Measurements from ENCODE around the gene NSRP1. TPM values are rescaled to one million over a fixed set of nuclear protein-coding genes. Genes with fewer than 3 reads are reported as not detected.

The NSRP1 gene
- total RNA-seq, 4 donors from 2014 or later, result 18.5 to 39.4 (median 31.1) TPM

- no peak for TF ChIP-seq CTCF (IDR thresholded peaks at IDR 0.05; ENCODE audit: low read depth)
These were observed 71.8 kb downstream of the NSRP1 start for GRCh38 chr17:30188211-30188939.

GRCh38 chr17:30191072-30191471 is 74.5 kb downstream of the NSRP1 start:
- no peak for TF ChIP-seq CTCF (IDR thresholded peaks at IDR 0.05; ENCODE audit: low read depth)

GRCh38 chr17:30196504-30196903 is 79.9 kb downstream of the NSRP1 start:
- no peak for TF ChIP-seq CTCF (IDR thresholded peaks at IDR 0.05; ENCODE audit: low read depth)

GRCh38 chr17:30197416-30197815 is 80.8 kb downstream of the NSRP1 start:
- TF ChIP-seq CTCF (IDR thresholded peaks at IDR 0.05; ENCODE audit: low read depth), result no peak

- no peak for TF ChIP-seq CTCF (IDR thresholded peaks at IDR 0.05; ENCODE audit: low read depth)
These were observed 83.0 kb downstream of the NSRP1 start for GRCh38 chr17:30199600-30199999.

GRCh38 chr17:30200106-30200505 is 83.5 kb downstream of the NSRP1 start:
- no peak for TF ChIP-seq CTCF (IDR thresholded peaks at IDR 0.05; ENCODE audit: low read depth)

DNA sequence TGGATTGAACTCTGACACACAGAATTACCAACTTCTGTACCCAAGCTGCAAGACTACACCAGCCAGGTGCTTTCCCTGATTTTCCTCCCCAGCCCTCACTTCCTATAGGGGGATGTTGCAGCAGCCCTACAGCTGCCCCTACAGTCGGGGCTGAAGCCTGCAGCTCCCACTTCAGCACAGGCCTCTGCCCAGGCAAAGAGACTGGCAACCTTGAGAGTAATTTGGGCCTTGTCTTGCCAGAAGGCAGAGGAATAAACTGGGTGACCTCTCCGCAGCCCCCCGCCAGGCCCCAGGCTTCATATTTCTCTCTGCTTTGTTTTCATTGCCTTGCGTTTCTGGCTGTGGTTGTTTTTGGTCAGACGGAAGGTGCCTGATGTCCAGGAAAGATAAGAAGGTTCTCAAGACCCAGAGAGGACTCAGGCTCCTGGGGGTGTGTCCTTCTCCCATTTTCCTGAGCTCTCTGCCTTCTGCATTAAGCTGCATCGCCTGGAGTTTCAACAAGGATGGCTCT is 86.9 kb downstream of the NSRP1 start:
- TF ChIP-seq CTCF (IDR thresholded peaks at IDR 0.05; ENCODE audit: low read depth), result no peak

Measured in subcutaneous adipose tissue (tissue), 4 donors.